Measurements from ENCODE around the gene CSNK1E. TPM values are rescaled to one million over a fixed set of nuclear protein-coding genes. Genes with fewer than 3 reads are reported as not detected.

The CSNK1E gene
- total and polyA plus RNA-seq, 10 of the 15 experiments (the other 5 are each of a cell fraction or from before 2014, with no cell fraction given): 5.9 to 107 (median 64.9) TPM

DNA sequence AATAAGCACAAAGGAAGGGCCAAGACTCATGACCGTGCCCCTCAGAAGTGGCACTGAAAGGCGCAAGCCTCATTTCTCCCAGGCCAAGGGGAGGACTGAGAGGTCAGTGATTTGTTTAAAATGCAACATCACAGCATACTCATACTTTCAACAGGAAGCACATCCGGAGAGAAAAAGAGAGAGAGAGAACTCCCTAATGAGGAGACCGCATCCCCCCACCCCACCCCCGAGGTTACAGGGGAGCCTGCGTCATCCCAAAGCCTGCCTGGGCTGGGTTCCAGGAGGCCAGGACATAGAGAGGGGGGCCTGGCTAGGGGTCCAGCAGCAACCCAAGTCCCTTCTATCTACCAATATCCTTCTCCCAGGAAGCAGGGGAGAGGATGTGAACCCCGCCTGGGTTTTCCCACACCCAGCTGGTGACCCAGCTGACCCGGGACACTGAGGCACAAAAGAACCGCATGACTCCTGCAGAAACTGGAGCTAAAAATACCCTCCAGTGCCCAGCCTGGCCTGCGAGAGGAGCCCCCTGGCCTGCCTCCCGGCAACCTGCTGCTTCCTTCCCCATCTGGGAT is 3.8 kb downstream of the CSNK1E start (continued):
- TF ChIP-seq EGR1 (IDR thresholded peaks at IDR 0.05; ENCODE audit: borderline replicate concordance in 1 of 2, low read depth in 2 of 2, low read length in 2 of 2) (0 out of 3 replicates have a peak, but pooled peaks of 1 of the 2 experiments have one; percentile 26), TBL1XR1 (IDR thresholded peaks at IDR 0.05; ENCODE audit: low read depth, low read length) (no peak), YY1 (IDR thresholded peaks at IDR 0.05; ENCODE audit: low read depth, low read length) (no peak), CREB1 (IDR thresholded peaks at IDR 0.05; ENCODE audit: low read depth) (0 out of 2 replicates have a peak, but pooled peaks have one; percentile 57)
- TF ChIP-seq, protein P1, sequence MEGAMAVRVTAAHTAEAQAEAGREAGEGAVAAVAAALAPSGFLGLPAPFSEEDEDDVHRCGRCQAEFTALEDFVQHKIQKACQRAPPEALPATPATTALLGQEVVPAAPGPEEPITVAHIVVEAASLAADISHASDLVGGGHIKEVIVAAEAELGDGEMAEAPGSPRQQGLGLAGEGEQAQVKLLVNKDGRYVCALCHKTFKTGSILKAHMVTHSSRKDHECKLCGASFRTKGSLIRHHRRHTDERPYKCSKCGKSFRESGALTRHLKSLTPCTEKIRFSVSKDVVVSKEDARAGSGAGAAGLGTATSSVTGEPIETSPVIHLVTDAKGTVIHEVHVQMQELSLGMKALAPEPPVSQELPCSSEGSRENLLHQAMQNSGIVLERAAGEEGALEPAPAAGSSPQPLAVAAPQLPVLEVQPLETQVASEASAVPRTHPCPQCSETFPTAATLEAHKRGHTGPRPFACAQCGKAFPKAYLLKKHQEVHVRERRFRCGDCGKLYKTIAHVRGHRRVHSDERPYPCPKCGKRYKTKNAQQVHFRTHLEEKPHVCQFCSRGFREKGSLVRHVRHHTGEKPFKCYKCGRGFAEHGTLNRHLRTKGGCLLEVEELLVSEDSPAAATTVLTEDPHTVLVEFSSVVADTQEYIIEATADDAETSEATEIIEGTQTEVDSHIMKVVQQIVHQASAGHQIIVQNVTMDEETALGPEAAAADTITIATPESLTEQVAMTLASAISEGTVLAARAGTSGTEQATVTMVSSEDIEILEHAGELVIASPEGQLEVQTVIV (IDR thresholded peaks at IDR 0.05; ENCODE audit: borderline replicate concordance, partially characterized antibody): no peak

DNA sequence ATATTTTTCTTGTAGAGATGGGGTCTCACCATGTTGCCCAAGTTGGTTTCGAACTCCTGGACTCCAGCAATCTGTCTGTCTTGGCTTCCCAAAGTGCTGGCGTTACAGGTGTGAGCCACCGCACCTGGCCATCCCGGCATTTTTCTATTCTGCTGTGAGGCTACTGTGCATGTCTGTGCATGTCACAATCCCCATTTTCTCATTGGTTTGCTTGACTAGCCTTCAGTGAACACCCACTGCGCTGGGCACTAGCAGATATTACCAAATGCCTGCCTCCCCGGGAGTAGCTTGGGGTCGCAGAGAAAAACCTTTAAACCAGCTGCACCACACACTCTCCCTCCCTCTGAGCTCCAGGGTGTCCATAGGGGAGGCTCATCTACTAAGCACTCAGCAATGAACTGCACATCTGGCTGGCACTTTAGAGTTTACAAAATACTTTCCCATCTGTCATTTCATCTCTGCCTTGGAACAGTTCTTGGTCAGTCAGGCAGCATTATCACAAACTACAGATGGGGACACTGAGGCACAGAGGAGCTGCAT is 4.9 kb downstream of the CSNK1E start:
- DNase-seq (ENCODE audit: low read depth, low spot score) (no peak), FAIRE-seq (no peak), ATAC-seq (no peak)
- in situ Hi-C loops (cut with MboI): no loop called here
- Histone ChIP-seq H3K4me1 (ENCODE audit: control insufficient read depth, insufficient read depth, low read length) (peaks cover 61% of the 10 kb centered on the region), H4K20me1 (ENCODE audit: control insufficient read depth, insufficient read depth) (no peaks in the 10 kb centered on the region), H3K79me2 (ENCODE audit: control insufficient read depth, insufficient read depth, low read length) (peaks cover 93% of the 10 kb centered on the region), H3K36me3 (ENCODE audit: control insufficient read depth in 2 of 2, insufficient read depth in 2 of 2, low read length in 1 of 2) (peaks cover 9 to 24% of the 10 kb centered on the region in 2 experiments; a peak in 3 of 4 replicates), H3K9me3 (replicated peaks; ENCODE audit: control insufficient read depth, insufficient read depth, low read length) (no peaks in the 10 kb centered on the region), H3K27me3 (replicated peaks in 1 of 2; ENCODE audit: control insufficient read depth in 2 of 2, insufficient read depth in 2 of 2, low read length in 1 of 2) (no peaks in the 10 kb centered on the region), H3K9ac (ENCODE audit: control insufficient read depth, insufficient read depth, low read length) (peak overlapping the region; percentile 89; the same call in 1 of the 2 replicates), H3K27ac (ENCODE audit: control insufficient read depth, insufficient read depth) (peak overlapping the region; percentile 85), H3K4me2 (ENCODE audit: control insufficient read depth, insufficient read depth) (peak overlapping the region; percentile 97), H3K4me3 (peak overlapping the region; percentile 82; the same call in 1 of the 2 replicates), H2AFZ (ENCODE audit: control insufficient read depth, low read depth, low read length) (no peak overlapping the region)
- POLR2A ChIA-PET: interaction anchor here (0.6 kb wide), 1 partner anchor 391 kb away, joined by 3 read pairs; no protein-coding TSS in a partner anchor
- RAD21 ChIA-PET (ENCODE audit: unreplicated experiment): no interaction called here
- BruUV-seq (replicated peaks): no TSS peak
- WGBS (ENCODE audit: insufficient coverage, insufficient replicate concordance, low lambda C conversion rate, missing lambda C conversion rate): 90% methylated on average over 7 of the region's 7 CpGs
- CTCF ChIA-PET: interaction anchor here (0.6 kb wide), 1 partner anchor 199 kb away, joined by 3 read pairs; no protein-coding TSS in a partner anchor
- intact Hi-C loops (cut with micrococcal nuclease; ENCODE audit: unreplicated experiment): loop anchor here (5.0 kb wide), 1 partner anchor 50 kb away; no protein-coding TSS in a partner anchor
- SMC1A ChIA-PET (ENCODE audit: uncharacterized antibody, unreplicated experiment): interaction anchor here (1.0 to 1.9 kb wide), 4 partner anchors 16 to 224 kb away, joined by 3 to 4 read pairs (median 4); no protein-coding TSS in a partner anchor
- TF ChIP-seq HCFC1 (IDR thresholded peaks at IDR 0.05; ENCODE audit: low read length): no peak
- no peak for TF ChIP-seq NFIC (IDR thresholded peaks at IDR 0.05; ENCODE audit: low read depth, low read length)
- no peak for TF ChIP-seq SMARCA5 (IDR thresholded peaks at IDR 0.05)
- TF ChIP-seq CBFB (IDR thresholded peaks at IDR 0.05; ENCODE audit: low read depth): no peak
- TF ChIP-seq, protein P2, sequence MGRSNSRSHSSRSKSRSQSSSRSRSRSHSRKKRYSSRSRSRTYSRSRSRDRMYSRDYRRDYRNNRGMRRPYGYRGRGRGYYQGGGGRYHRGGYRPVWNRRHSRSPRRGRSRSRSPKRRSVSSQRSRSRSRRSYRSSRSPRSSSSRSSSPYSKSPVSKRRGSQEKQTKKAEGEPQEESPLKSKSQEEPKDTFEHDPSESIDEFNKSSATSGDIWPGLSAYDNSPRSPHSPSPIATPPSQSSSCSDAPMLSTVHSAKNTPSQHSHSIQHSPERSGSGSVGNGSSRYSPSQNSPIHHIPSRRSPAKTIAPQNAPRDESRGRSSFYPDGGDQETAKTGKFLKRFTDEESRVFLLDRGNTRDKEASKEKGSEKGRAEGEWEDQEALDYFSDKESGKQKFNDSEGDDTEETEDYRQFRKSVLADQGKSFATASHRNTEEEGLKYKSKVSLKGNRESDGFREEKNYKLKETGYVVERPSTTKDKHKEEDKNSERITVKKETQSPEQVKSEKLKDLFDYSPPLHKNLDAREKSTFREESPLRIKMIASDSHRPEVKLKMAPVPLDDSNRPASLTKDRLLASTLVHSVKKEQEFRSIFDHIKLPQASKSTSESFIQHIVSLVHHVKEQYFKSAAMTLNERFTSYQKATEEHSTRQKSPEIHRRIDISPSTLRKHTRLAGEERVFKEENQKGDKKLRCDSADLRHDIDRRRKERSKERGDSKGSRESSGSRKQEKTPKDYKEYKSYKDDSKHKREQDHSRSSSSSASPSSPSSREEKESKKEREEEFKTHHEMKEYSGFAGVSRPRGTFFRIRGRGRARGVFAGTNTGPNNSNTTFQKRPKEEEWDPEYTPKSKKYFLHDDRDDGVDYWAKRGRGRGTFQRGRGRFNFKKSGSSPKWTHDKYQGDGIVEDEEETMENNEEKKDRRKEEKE (IDR thresholded peaks at IDR 0.05): no peak
- TF ChIP-seq, protein P3, sequence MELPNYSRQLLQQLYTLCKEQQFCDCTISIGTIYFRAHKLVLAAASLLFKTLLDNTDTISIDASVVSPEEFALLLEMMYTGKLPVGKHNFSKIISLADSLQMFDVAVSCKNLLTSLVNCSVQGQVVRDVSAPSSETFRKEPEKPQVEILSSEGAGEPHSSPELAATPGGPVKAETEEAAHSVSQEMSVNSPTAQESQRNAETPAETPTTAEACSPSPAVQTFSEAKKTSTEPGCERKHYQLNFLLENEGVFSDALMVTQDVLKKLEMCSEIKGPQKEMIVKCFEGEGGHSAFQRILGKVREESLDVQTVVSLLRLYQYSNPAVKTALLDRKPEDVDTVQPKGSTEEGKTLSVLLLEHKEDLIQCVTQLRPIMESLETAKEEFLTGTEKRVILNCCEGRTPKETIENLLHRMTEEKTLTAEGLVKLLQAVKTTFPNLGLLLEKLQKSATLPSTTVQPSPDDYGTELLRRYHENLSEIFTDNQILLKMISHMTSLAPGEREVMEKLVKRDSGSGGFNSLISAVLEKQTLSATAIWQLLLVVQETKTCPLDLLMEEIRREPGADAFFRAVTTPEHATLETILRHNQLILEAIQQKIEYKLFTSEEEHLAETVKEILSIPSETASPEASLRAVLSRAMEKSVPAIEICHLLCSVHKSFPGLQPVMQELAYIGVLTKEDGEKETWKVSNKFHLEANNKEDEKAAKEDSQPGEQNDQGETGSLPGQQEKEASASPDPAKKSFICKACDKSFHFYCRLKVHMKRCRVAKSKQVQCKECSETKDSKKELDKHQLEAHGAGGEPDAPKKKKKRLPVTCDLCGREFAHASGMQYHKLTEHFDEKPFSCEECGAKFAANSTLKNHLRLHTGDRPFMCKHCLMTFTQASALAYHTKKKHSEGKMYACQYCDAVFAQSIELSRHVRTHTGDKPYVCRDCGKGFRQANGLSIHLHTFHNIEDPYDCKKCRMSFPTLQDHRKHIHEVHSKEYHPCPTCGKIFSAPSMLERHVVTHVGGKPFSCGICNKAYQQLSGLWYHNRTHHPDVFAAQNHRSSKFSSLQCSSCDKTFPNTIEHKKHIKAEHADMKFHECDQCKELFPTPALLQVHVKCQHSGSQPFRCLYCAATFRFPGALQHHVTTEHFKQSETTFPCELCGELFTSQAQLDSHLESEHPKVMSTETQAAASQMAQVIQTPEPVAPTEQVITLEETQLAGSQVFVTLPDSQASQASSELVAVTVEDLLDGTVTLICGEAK (IDR thresholded peaks at IDR 0.05; ENCODE audit: borderline replicate concordance): no peak
